ENCODE data around the gene NR2C2AP. TPM values are rescaled to one million over a fixed set of nuclear protein-coding genes. Genes with fewer than 3 reads are reported as not detected.

Gene NR2C2AP
- total and polyA plus RNA-seq, 2 of the 13 experiments (the other 11 are each of a cell fraction or from before 2014, with no cell fraction given): 12.2 to 26.8 TPM

- no peaks in the 10 kb centered on the region for H3K27me3 ChIP-seq (ENCODE audit: control insufficient read depth in 1 of 2, insufficient read depth in 2 of 2, low read length in 2 of 2)
- 96% methylated on average over 9 of the region's 9 CpGs for WGBS (ENCODE audit: low lambda C conversion rate)
- no peaks in the 10 kb centered on the region for H4K20me1 ChIP-seq (ENCODE audit: insufficient read depth, low read length)
- no peak for TF ChIP-seq ADNP (CRISPR knock-in tag; IDR thresholded peaks at IDR 0.05)
- no peak for TF ChIP-seq NFIB (CRISPR knock-in tag; IDR thresholded peaks at IDR 0.05; ENCODE audit: borderline replicate concordance)
- no peak for TF ChIP-seq ZNF879 (CRISPR knock-in tag; IDR thresholded peaks at IDR 0.05)
- TF ChIP-seq SNAPC4 (CRISPR knock-in tag; IDR thresholded peaks at IDR 0.05): no peak
- TF ChIP-seq KAT2B (IDR thresholded peaks at IDR 0.05; ENCODE audit: borderline replicate concordance, low read depth, low read length): no peak
- no peak for TF ChIP-seq ZBTB38 (CRISPR knock-in tag; IDR thresholded peaks at IDR 0.05)
- TF ChIP-seq SRF (IDR thresholded peaks at IDR 0.05; ENCODE audit: low read depth, low read length): no peak
- TF ChIP-seq ZNF530 (CRISPR knock-in tag; IDR thresholded peaks at IDR 0.05; ENCODE audit: low read depth): no peak
- no peak for TF ChIP-seq GMEB1 (CRISPR knock-in tag; IDR thresholded peaks at IDR 0.05; ENCODE audit: borderline replicate concordance)
- no peaks in the 10 kb centered on the region for H3K4me1 ChIP-seq (ENCODE audit: insufficient read depth, low read length)
- ChIA-PET POLR2A (no interaction called here), CTCF (ENCODE audit: low intra/inter-chr PET ratio, low total read pairs) (no interaction called here)
- H3K9me3 ChIP-seq (ENCODE audit: low read length): no peaks in the 10 kb centered on the region
- H3K4me3 ChIP-seq (replicated peaks in 1 of 3; ENCODE audit: insufficient read depth in 1 of 3, low read depth in 2 of 3, low read length in 3 of 3): no peak overlapping the region
- in situ Hi-C loops (cut with HindIII; ENCODE audit: extremely low pct_ligation_motif_present, low pct_unique_long_range_greater_than_20kb) (no loop called here), intact Hi-C loops (cut with micrococcal nuclease; ENCODE audit: unreplicated experiment) (no loop called here)
- no peak overlapping the region for H2AFZ ChIP-seq (ENCODE audit: low read length)
- ATAC-seq: no peak
- H3K36me3 ChIP-seq (replicated peaks in 1 of 2; ENCODE audit: control insufficient read depth in 1 of 2, insufficient read depth in 2 of 2, low read length in 2 of 2): peaks cover 3 to 10% of the 10 kb centered on the region in 2 experiments; a peak in 2 of 5 replicates
- FAIRE-seq: no peak
- no peak overlapping the region for H3K27ac ChIP-seq (ENCODE audit: extremely low read length, insufficient read depth, low read length)
- H3K79me2 ChIP-seq (ENCODE audit: insufficient read depth, low read length): no peaks in the 10 kb centered on the region
- no peak overlapping the region for H3K4me2 ChIP-seq (ENCODE audit: low read depth, low read length)
- no peak for DNase-seq (ENCODE audit: low spot score)
- H3K9ac ChIP-seq (ENCODE audit: insufficient read depth, low read depth, low read length): no peak overlapping the region
- no TSS peak for BruUV-seq (replicated peaks)
These were observed 21.7 kb downstream of the NR2C2AP start for GRCh38 chr19:19181488-19181998.

Data from HepG2 (cell line).